Stimulated activated CD4-positive, alpha-beta T cell treated with anti-CD3 and anti-CD28 coated beads, Interleukin-1b, Interleukin-23, amount 100 ng/mL, for 1 hour (primary cell): ENCODE measurements around the gene GPR146.
"Not testable (repeated sequence)": the region's sequence is repeated elsewhere in the genome, so short reads cannot be mapped to it uniquely, and the experiment has no call there.

ENCODE experiments used
- DNase-seq, 2 donors: peaks; one replicate each; pipeline ENCODE4 v3.0.0-alpha.2; 2020; ENCODE audit warnings: low read depth in 2 of 2

GPR146 gene

DNA sequence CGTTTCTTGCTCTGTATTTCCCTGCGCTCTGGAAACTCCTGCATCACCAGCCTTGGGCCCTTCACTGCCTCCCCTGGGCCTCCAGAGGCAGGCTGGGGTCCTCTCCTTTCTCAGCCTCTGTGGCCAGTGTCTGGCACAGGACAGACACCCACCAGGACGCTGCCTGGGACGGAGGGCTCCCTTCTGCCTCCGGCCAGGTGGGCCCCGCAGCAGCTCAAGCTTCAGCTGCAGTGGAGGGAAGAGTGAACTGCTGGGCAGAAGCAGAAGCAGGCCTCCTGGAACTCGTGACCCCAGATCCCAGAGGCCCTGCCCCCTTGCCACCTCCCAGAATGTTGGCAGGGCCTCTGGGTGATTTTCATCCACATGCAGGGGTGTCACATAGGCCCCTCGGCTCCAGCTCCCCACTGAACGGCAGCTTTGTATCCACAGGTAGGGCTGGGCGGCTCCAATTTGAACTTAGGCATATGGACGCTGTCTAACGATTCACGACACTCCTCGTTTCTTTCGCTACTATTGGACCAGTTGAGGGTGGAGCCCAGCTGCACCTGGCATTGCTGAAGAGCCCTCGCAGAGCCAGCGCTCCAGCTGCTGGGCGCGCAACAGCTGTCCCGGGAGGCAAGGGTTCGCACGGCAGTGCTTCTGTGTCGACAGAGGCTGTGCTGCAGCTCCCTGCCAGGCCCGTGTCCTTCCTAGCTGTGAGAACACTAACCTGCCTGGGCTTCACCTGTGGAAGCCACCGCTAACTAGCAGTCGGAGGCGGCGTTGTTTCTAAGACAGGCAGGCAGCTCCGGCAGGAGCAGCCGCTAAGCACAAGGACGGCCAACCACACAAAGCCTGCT lies 18.4 kb upstream of the GPR146 start:
- no peak for DNase-seq

DNA sequence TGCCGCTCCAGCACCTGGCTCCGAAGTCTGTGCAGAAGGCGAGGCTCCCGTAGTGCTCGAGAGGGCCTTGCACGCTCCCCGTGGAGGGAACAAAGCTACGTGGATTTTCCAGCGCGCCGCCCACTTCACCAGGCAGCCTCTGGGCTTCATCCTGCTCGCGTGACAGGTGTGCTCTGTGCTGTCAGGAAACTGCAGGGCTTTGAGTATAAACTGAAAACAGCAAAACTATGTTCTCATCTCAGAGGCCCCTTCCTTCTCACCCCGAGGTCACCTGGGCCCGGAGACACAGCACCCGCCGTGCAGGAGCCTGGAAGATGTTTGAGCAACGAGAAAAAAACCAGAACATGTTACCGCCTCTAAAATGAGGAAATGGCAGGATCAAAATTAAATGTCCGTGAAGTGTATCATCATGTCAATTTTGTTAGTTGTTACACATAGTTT lies 17.6 kb upstream of the GPR146 start:
- no peak for DNase-seq

DNA sequence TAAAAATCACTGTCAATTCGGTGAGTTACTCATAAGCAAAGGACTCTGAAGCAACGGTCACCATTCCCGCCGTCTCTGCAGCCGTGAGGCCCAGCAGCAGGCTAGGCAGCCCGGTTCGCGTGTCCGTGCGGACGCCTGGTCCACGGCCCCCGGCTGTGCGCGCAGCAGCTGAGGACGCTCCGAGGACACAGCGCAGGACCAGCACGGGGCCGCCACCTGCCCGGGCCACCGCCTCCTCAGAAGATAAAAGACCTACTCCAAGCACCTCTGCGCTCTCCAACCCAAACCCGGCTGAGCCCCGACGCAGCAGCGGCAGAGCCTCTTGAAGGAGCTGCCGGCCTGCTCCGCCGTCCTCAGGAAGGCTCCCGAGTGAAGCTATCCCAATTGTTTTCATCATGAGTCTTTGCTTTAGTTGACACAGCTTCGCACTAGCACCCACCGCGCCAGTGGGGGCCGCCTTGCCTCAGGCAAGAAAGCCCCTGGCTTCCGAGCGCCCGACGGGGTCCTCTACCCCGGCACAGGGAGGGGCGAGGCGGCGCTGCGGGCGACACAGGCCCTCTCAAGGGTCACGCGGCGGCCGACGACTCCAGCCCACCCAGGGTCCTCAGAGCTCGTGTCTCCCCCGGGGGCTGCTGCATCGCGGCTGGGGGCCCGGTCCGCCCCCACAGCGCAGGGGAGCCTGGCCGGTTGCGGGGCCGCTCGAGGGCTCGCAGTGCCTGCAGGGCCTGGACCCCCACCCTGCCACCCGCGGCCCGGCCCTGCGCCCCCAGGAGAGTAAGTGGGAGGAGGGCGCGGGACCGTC lies 16.9 kb upstream of the GPR146 start:
- DNase-seq: no peak

DNA sequence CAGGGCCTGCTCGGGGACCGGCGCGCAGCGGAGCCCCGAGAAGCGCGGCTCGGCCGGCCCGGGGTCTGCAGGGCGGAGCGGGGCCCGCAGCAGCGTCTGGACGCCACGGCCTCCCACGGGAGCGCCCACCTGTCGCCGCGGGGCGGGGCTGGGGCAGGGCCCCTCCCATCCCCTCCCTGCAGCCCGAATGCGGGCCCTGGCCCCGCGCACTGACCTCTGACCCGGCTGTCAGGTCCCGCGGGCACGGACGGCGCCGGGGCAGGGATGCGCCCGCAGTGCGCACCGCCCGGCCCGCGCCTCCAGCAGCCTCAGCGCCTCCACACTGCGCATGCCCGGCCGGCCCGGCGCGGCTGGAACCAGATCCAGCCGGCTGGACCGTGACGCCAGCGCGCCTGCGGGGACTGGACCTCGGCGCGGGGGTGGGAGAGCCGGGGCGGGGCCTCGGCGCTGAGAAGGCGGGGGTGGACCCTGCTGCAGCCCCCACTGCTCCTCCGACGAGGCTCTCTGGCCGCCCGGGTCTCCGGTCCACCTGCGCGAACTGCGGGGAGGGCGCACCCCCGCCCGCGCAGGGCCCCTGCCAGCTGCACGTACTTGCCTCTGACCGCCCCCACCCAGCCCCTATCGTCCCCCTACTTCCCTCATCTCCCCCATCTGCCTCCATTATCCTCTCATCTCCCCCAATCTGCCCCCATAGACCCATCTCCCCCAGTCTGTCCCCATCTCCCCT lies 16.1 kb upstream of the GPR146 start:
- peak; percentile 45 to 69 for DNase-seq

DNA sequence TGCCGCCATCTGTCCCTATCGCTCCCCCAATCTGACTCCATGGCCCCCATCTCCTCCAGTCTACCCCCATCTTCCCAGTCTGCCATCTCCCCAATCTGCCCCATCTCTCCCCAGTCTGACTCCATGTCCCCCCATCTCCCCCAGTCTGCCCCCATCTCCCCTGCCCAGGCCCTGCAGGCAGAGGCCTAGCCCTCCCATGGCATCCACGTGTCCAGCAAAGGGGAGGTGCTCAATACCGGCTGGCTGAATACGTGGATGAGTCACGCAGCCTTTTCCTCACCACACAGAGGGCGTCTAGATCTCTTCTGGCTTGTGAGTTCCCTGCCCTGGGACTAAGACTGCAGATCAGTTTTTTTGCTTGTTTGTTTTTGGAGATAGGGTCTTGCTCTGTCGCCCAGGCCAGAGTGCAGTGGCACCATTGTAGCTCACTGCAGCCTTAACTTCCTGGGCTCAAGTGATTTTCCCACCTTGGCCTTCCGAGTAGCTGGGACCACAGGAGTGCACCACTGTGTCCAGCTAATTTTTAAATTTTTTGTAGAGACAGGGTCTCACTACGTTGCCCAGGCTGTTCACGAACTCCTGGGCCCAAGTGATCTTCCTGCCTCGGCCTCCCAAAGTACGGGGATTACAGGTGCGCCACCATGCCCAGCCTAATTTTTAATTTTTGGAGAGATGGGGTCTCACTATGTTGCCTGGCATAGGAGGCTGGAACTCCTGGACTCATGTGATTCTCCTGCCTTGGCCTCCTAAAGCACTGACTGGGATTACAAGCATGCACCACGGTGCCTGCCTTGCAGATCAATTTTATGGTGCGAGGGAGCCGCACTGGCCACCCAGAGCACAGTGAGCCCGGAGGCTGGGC lies 15.3 kb upstream of the GPR146 start:
- no peak for DNase-seq

DNA sequence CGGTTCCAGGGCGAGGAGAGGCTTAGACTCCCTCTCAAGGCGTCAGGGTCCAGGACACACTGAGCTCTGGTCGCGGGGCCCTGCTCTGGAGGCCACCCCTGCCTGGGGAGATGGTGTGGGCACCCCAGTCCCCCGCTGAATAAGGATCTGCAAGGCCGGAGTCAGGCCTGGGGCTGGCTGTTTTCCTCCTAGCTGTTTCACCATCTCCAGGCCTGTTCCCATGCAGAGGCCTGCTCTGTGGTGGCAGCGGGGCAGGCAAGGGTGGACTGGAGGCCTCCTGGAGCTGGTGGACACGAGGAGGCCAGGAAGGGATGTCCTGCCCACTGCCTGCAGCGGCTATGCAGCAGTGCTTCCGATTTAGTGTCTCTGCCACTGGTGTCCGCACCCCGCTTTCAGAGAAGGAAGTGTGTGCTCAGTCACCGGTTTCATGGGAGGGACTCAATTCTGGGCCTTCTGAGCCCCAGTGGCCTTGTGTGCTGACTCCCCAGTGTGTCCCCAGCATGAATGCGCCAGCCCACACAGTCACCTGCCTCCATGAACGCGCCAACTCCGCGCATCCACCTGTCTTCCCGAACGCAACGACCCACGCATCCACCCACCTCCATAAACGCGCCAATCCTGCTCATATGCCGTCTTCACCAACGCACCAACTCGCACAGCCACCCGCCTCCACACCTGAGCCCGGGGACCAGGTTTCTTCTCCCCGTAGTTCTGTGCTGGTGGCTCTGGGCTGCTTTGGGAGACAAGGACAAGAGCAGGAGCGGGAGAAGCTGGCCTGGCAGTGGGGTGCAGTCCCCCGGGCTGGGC lies 14.5 kb upstream of the GPR146 start:
- DNase-seq: no peak

DNA sequence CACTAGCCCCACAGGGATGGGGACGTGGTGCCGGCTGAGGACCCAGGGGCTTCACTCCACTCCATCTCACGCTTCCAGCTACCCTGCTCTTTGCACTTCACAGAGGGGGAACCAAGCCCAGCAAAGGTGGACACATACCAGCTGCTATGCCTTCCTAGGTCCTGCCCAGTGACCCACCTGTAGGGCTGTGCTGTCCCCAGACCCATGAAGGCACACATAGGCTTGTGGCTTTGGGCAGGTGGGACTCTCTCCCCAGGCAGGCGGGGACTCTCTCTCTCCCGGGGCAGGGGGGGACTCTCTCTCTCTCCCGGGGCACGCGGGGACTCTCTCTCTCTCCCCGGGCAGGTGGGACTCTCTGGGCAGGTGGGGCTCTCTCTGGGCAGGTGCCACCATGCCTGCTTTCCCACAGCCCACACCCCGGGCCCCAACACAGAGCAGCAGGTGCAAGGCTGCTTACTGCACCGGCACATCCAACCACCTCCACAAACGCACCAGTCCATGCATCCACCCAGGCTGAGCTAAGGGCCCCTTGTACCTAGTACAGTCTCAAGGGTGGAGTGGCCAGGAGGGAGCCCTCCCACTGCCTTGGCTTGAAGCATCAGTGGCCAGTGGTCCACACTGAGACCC lies 13.8 kb upstream of the GPR146 start:
- DNase-seq: no peak

DNA sequence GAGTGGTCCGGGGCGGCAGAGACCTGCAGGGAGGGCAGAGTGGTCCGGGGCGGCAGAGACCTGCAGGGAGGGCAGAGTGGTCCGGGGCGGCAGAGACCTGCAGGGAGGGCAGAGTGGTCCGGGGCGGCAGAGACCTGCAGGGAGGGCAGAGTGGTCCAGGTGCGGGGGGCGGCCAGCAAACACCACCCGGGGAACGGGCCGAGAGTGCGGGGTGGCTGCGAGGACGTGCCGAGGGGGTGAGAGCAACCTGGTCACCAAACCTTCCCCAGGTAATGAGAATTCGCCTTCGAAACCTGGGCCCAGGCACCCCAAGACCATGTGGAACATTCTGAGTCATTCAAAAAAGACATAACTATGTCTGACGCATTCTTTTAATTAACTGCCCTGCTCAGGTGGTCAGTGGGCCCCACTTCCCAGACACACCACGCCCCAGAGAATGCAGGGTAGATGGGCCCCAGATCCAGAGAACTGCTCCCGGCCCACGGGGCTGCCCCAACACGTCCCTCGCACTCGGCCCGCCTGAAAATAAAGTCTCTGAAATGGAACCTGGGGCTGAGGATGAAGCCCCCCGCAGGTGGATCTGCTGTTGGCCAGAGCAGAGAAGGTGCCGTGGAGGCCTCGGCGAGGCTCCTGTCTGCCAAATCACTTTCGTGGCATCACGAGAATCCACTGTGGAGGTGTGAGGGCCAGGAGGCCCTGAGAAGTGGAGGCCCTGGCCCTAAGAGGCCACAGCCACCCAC lies 12.5 kb upstream of the GPR146 start:
- no peak for DNase-seq

DNA sequence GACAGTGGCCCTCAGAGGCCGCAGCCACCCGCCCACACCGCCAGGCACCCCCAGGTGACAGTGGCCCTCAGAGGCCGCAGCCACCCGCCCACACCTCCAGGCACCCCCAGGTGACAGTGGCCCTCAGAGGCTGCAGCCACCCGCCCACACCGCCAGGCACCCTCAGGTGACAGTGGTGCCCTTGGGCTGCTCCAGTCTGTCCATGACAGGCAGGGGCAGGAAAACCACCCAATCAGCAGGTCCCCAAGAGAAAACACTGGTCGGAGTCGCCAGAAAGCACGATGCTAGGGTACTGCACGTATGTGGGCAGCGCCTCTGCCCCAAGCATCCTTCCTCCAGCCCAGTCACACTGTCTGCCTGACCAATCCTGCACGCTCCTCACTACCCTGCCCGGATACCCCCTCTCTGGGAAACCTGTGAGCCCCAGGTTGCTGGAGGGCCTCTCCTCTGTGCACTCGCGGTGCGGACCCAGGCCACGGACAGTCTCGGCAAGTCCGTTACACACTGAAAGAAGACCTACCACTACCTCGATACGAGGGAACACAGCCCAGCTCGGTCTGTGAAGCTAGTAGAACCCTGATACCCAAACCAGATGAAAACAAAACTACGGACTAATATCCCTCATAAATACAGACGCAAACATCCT lies 11.7 kb upstream of the GPR146 start:
- DNase-seq: no peak

DNA sequence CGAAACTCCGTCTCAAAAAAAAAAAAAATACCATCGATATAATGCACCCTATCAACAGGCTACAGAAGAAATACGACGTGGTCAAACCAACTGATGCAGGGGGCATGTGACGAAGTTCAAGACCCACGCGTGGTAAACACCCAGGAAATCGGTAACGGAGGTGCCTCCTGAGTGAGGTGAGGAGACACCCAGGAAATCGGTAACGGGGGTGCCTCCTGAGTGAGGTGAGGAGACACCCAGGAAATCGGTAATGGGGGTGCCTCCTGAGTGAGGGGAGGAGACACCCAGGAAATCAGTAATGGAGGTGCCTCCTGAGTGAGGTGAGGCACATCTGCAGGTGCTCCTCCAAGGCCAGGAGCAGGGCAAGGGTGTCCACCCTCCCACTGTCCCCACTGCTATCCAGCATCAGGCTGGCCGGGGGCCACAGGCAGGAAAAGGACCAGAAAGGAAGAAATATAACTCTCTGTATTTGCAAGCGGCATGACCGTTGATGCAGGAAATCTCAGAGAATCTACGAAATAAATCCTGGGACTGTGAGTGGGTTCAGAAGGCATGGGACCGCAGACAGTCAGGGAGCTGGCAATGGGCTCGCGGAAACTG lies 10.7 kb upstream of the GPR146 start:
- no peak for DNase-seq

DNA sequence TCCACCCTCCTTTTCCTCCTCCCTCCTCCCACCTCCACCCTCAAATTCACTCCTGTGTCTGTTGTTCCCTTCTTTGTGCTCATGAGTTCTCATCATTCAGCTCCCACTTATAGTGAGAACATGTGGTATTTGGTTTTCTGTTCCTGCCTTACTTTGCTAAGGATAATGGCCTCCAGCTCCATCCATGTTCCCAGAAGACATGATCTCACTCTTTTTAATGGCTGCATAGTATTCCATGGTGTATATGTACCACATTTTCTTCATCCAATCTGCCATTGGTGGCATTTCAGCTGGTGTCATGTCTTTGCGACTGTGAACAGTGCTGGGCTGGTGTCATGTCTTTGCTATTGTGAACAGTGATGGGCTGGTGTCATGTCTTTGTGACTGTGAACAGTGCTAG lies 9.6 kb upstream of the GPR146 start:
- not testable (repeated sequence) for DNase-seq

DNA sequence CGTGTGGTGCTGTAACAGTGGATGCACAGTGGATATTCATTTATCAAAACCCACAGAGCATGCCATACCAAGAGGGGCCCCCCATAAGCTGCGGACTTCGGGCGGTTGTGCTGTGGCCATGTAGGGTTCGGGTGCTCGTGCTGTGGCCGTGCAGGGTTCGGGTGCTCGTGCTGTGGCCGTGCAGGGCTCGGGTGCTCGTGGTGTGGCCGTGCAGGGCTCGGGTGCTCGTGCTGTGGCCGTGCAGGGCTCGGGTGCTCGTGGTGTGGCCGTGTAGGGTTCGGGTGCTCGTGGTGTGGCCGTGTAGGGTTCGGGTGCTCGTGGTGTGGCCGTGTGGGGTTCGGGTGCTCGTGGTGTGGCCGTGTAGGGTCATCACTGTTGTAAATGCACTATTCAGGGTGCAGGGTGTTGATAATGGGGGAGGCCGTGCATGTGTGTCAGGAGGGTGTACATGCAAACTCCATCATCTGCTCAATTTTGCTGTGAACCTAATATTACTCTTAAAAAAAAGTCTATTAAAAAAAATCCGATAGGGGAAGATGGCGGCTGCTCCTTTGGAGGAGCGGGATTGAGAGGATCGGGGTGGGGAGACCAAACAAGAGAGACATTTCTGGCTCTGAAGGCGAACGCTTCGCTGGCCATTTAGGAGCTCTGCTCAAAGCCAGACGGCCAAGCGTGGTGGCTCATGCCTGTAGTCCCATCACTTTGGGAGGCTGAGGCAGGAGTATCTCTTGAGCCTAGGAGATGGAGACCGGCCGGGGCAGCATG lies 8.0 kb upstream of the GPR146 start:
- DNase-seq: not testable (repeated sequence)

DNA sequence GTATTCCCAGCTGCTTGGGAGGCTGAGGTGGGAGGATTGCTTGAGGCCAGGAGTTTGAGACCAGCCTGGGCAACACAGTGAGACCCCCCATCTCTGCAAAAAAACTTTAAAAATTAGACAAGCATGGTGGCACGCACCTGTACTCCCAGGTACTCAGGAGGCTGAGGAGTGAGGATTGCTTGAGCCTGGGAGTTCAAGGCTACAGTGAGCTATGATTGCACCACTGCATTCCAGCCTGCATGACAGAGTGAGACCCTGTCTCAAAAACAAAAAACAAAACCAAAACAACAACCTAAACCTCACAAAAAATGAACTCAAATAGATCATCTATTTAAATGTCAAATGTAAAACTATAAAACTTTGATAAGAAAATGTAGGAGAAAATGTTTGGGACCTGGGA lies 4.1 kb upstream of the GPR146 start:
- DNase-seq: not testable (repeated sequence)

DNA sequence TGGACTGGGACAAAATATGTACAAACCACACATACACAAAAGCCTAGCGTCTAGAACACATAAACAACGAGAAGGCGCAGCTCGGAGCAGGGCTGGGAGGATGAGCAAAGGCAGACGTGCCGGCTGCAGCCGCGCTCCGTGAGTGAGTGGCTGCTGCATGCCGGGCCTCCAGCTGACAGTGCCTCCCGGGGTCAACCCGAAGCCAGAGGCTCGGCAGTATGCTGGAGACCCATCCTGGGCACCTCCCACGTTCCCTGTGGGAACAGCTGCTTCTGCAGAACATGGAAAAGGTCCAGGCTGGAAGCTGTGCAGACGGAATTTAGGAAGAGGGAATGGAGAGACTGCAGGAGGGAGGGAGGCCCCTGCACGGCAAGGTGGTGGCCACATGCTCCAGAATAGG lies 3.6 kb upstream of the GPR146 start:
- no peak for DNase-seq

DNA sequence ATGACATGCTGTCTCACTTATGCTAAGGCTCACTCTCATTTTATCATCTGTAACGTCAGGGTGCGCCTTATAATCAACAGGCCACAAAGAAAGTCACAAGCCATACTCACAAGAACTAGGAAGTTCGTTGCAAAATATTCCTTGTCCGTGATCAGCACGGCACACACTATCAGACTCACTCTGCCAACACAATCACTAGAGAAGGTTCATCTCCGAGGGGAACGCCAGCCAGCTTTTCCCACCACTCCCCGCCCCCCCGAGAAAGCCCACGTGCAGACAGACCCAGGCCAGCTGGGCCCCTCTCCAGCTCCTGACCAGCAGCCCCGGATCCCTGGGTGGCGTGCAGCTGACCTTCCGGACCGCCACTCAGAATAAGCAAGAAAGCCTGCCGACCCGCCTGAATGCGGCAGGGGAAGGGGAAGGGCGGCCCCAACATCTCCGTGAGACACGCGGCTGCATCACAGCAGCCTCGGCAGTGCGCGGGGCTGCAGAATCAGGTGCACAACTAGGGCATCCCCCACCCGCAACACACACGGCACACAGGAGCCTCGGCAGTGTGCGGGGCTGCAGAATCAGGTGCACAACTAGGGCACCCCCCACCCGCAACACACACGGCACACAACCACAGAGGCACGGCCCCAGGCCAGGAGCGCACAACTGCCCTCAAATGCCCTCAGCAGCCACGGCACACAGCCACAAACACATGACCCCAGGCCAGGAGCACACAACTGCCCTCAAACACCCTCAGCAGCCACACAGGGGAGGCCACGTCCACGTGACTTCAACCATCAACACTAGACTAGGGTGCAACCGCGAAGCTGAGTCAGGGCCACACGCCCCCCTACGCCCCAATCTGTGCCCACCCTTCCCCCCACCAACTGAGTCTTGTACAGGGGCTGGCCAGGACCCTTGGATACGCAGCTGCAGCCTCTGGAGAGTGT lies 2.5 kb upstream of the GPR146 start:
- no peak for DNase-seq

DNA sequence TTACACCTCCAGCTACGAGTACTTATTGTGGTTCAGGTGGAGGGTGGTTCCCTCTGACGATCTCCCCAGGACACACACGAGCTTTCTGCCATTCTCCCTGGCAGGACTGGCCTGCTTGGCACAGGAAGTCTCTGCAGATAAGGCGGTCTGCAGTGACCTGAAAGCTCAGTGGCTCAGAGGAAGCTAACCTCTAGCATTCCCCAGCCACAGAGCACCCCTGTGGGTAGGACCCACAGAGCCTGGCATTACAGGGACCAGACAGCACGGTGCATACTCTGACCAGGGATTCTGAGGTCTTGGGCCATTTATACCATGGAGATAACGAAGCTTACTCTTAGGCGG lies 1.9 kb upstream of the GPR146 start:
- no peak for DNase-seq
